Measurements from ENCODE around the gene POLD3. TPM values are rescaled to one million over a fixed set of nuclear protein-coding genes. Genes with fewer than 3 reads are reported as not detected.
"Not testable (repeated sequence)": the region's sequence is repeated elsewhere in the genome, so short reads cannot be mapped to it uniquely, and the experiment has no call there.

The POLD3 gene
- total RNA-seq, 5 donors from 2014 or later (not counting 1 experiment from before 2014, with no cell fraction given): 10.8 to 16.2 (median 14.3) TPM

DNA sequence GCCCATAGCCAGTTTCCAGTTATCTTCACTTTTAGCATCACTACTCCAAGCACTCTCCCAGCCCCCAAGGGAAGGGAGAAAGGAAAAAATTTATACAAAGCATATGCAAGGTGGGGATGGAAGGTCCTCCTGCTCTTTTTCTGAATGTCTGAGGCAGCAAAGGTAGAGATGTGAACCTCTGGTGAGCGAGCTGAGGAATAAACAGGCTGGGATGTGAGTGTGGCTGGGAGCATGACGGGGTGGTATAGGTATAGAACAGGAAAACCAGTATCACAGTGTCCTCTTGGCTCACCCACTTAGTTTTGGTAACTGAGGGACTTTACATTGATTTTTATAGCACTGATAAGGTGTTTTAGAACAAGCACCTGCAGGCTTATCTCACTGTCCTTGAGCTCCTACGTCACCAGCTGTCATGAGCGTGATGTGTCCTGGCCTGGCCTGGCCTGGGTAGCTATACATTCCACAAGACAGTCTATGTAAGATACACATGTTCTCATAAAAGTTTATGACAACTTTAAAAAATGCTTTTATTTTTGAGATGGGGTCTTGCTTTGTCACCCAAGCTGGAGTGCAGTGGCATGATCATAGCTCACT lies 10.3 kb upstream of the POLD3 start:
- no peak overlapping the region for H3K27ac ChIP-seq (ENCODE audit: low read length)

DNA sequence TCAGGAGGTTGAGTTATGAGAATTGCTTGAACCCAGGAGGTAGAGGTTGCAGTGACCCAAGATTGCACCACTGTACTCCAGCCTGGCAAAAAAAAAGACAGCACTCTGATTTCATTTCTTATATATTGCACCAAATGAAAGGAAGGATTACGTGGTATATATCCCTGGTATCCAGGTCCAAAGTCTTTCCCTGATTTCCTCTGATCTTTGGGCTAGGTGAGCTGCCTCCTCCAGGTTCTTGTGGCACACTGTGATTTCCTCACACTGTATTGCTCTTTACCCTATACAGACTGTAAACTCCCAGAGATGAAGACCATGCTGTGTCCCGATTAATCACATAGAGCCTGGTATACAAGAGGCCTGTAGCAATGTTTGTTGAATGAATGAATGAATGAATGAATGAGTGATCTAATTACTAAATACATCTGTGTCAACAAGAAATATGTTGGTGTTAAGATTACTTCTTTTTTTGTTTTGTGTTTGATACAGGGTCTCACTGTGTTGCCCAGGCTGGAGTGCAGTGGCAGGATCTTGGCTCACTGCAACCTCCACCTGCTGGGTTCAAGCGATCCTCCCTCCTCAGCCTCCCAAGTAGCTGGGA lies 9.3 kb upstream of the POLD3 start:
- Histone ChIP-seq H3K36me3 (ENCODE audit: control insufficient read depth in 2 of 2, extremely low read depth in 1 of 2, insufficient read depth in 1 of 2, low read length in 1 of 2) (no peaks in the 10 kb centered on the region), H3K4me3 (ENCODE audit: control insufficient read depth in 1 of 2, extremely low read depth in 1 of 2, low read length in 1 of 2) (no peak overlapping the region), H3K27ac (ENCODE audit: low read length) (no peak overlapping the region), H3K27me3 (replicated peaks in 1 of 2; ENCODE audit: control insufficient read depth in 2 of 2, extremely low read depth in 1 of 2, insufficient read depth in 2 of 2, low read length in 1 of 2) (no peaks in the 10 kb centered on the region), H3K4me1 (ENCODE audit: control insufficient read depth in 1 of 2, extremely low read depth in 1 of 2, insufficient read depth in 2 of 2, low read length in 2 of 2) (no peaks in the 10 kb centered on the region), H3K9me3 (no peaks in the 10 kb centered on the region)
- H3K9me3 Mint-ChIP-seq: no peaks in the 10 kb centered on the region
- no peak for DNase-seq
- no peaks in the 10 kb centered on the region for H3K36me3 Mint-ChIP-seq
- WGBS (ENCODE audit: insufficient coverage): no CpG with 5 or more reads among the region's 3 CpGs
- no peak for ATAC-seq (replicated peaks in 1 of 4)
- POLR2A ChIA-PET: no interaction called here
- CTCF ChIA-PET: no interaction called here
- H3K4me1 Mint-ChIP-seq: no peaks in the 10 kb centered on the region
- no peaks in the 10 kb centered on the region for H3K27me3 Mint-ChIP-seq
- no peak overlapping the region for H3K4me3 Mint-ChIP-seq
- no peak overlapping the region for H3K27ac Mint-ChIP-seq

More for the DNA sequence above, 10.3 kb upstream of the POLD3 start:
- Mint-ChIP-seq H3K4me1 (no peaks in the 10 kb centered on the region), H3K27ac (no peak overlapping the region), H3K36me3 (no peaks in the 10 kb centered on the region), H3K9me3 (no peaks in the 10 kb centered on the region), H3K4me3 (no peak overlapping the region), H3K27me3 (no peaks in the 10 kb centered on the region)
- POLR2A ChIA-PET: interaction anchor here in 1 of 2 donors (0.9 kb wide), 1 partner anchor 10 kb away, joined by 3 read pairs; no protein-coding TSS in a partner anchor
- Histone ChIP-seq H3K27me3 (replicated peaks in 1 of 2; ENCODE audit: control insufficient read depth in 2 of 2, extremely low read depth in 1 of 2, insufficient read depth in 2 of 2, low read length in 1 of 2) (no peaks in the 10 kb centered on the region), H3K36me3 (ENCODE audit: control insufficient read depth in 2 of 2, extremely low read depth in 1 of 2, insufficient read depth in 1 of 2, low read length in 1 of 2) (no peaks in the 10 kb centered on the region), H3K4me1 (ENCODE audit: control insufficient read depth in 1 of 2, extremely low read depth in 1 of 2, insufficient read depth in 2 of 2, low read length in 2 of 2) (no peaks in the 10 kb centered on the region), H3K9me3 (no peaks in the 10 kb centered on the region), H3K4me3 (ENCODE audit: control insufficient read depth in 1 of 2, extremely low read depth in 1 of 2, low read length in 1 of 2) (no peak overlapping the region)
- 72% methylated on average over 2 of the region's 4 CpGs for WGBS (ENCODE audit: insufficient coverage)
- CTCF ChIA-PET: no interaction called here
- ATAC-seq (replicated peaks in 1 of 4): no peak
- no peak for DNase-seq

GRCh38 chr11:74590492-74590891 lies 1.9 kb upstream of the POLD3 start:
- POLR2A ChIA-PET; H3K27ac ChIP-seq (ENCODE audit: low read length); H3K4me3 ChIP-seq (ENCODE audit: control insufficient read depth in 1 of 2, extremely low read depth in 1 of 2, low read length in 1 of 2); DNase-seq; H3K27me3 Mint-ChIP-seq; H3K4me3 Mint-ChIP-seq; H3K9me3 Mint-ChIP-seq; H3K36me3 ChIP-seq (ENCODE audit: control insufficient read depth in 2 of 2, extremely low read depth in 1 of 2, insufficient read depth in 1 of 2, low read length in 1 of 2); H3K27ac Mint-ChIP-seq; H3K27me3 ChIP-seq (replicated peaks in 1 of 2; ENCODE audit: control insufficient read depth in 2 of 2, extremely low read depth in 1 of 2, insufficient read depth in 2 of 2, low read length in 1 of 2); H3K9me3 ChIP-seq; ATAC-seq (replicated peaks in 1 of 4): not testable (repeated sequence)
- H3K4me1 ChIP-seq (ENCODE audit: control insufficient read depth in 1 of 2, extremely low read depth in 1 of 2, insufficient read depth in 2 of 2, low read length in 2 of 2): peaks cover 8 to 11% of the 10 kb centered on the region in 2 experiments
- no CpG with 5 or more reads among the region's 7 CpGs for WGBS (ENCODE audit: insufficient coverage)
- peaks cover 10% of the 10 kb centered on the region for H3K36me3 Mint-ChIP-seq
- CTCF ChIA-PET: interaction anchor here in 1 of 2 donors (0.7 kb wide), 1 partner anchor 1413 kb away, joined by 3 read pairs; no protein-coding TSS in a partner anchor
- peaks cover 28 to 29% (median 28%) of the 10 kb centered on the region in 3 donors for H3K4me1 Mint-ChIP-seq

DNA sequence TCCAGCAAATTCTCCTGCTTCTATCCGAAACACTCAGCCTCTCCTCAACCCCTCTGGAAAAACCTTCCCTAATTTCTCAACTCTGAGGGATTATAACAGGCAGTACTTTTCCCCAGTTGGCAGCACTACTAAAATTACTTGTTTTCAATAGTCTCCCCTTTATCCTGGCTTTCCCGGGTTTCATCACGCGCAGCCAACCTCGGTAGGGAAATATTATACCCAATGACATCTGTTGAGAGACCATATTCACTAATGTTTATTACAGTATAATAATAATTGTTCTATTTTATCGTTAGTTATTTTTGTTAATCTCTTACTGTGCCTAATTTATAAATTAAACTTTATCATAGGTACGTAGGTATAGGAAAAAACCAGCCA lies 330 bp upstream of the POLD3 start:
- POLR2A ChIA-PET: no interaction called here
- H3K4me1 Mint-ChIP-seq: peaks cover 28 to 29% (median 28%) of the 10 kb centered on the region in 3 donors

DNA sequence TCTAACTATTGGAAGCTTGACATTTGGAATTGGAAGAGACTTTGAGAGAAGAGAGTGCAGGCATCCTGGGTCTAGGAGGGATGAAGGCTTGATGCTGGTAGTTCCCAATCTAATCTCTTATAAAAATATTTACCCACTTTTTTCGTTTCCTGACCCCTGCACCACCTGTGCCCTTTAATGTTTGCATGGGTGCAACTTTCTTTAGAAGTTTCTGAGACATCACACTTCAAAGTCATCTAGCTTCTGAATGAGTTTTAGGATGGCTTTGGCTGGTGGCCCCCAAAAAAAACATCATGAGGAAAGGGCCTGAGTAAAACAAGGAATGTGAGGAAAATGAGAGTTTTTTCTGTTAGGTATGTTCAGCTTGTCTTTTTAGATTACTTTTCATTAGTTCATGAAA lies 1.1 kb downstream of the POLD3 start:
- Mint-ChIP-seq H3K27me3 (no peaks in the 10 kb centered on the region), H3K4me3 (peak overlapping the region; percentile 92 to 100 (median 94)), H3K9me3 (no peaks in the 10 kb centered on the region), H3K4me1 (peaks cover 28 to 29% (median 28%) of the 10 kb centered on the region in 3 donors), H3K27ac (peak overlapping the region; percentile 90 to 98), H3K36me3 (peaks cover 18% of the 10 kb centered on the region)
- Histone ChIP-seq H3K27ac (ENCODE audit: low read length) (peak overlapping the region; percentile 86), H3K4me1 (ENCODE audit: control insufficient read depth in 1 of 2, extremely low read depth in 1 of 2, insufficient read depth in 2 of 2, low read length in 2 of 2) (peaks cover 8 to 11% of the 10 kb centered on the region in 2 experiments), H3K9me3 (no peaks in the 10 kb centered on the region), H3K27me3 (replicated peaks in 1 of 2; ENCODE audit: control insufficient read depth in 2 of 2, extremely low read depth in 1 of 2, insufficient read depth in 2 of 2, low read length in 1 of 2) (peaks cover 0 to 2% of the 10 kb centered on the region in 2 experiments), H3K4me3 (ENCODE audit: control insufficient read depth in 1 of 2, extremely low read depth in 1 of 2, low read length in 1 of 2) (peak overlapping the region; percentile 78 to 100), H3K36me3 (ENCODE audit: control insufficient read depth in 2 of 2, extremely low read depth in 1 of 2, insufficient read depth in 1 of 2, low read length in 1 of 2) (peaks cover 0 to 2% of the 10 kb centered on the region in 2 donors)
- POLR2A ChIA-PET: interaction anchor here (0.6 kb wide), 2 partner anchors 13 to 1681 kb away, joined by 3 to 9 read pairs; no protein-coding TSS in a partner anchor
- DNase-seq (no peak), ATAC-seq (replicated peaks in 1 of 4) (no peak)
- CTCF ChIA-PET: no interaction called here
- WGBS (ENCODE audit: insufficient coverage): no CpG with 5 or more reads among the region's 1 CpG

More for the DNA sequence above, 330 bp upstream of the POLD3 start:
- Histone ChIP-seq H3K27ac (ENCODE audit: low read length) (peak overlapping the region; percentile 86), H3K36me3 (ENCODE audit: control insufficient read depth in 2 of 2, extremely low read depth in 1 of 2, insufficient read depth in 1 of 2, low read length in 1 of 2) (peaks cover 0 to 2% of the 10 kb centered on the region in 2 donors), H3K4me3 (ENCODE audit: control insufficient read depth in 1 of 2, extremely low read depth in 1 of 2, low read length in 1 of 2) (peak overlapping the region; percentile 78 to 100), H3K27me3 (replicated peaks in 1 of 2; ENCODE audit: control insufficient read depth in 2 of 2, extremely low read depth in 1 of 2, insufficient read depth in 2 of 2, low read length in 1 of 2) (peaks cover 0 to 2% of the 10 kb centered on the region in 2 experiments), H3K4me1 (ENCODE audit: control insufficient read depth in 1 of 2, extremely low read depth in 1 of 2, insufficient read depth in 2 of 2, low read length in 2 of 2) (peaks cover 8 to 11% of the 10 kb centered on the region in 2 experiments), H3K9me3 (no peaks in the 10 kb centered on the region)
- CTCF ChIA-PET: interaction anchor here in 1 of 2 donors (0.6 to 1.2 kb wide), 2 partner anchors 99 to 207 kb away, joined by 3 to 5 read pairs; partner anchors contain the start of gene LIPT2
- DNase-seq (peak in 1 of 35 experiments; percentile 11), ATAC-seq (replicated peaks in 1 of 4) (no peak)
- peak overlapping the region; percentile 92 to 100 (median 94) for H3K4me3 Mint-ChIP-seq
- peak overlapping the region; percentile 90 to 98 for H3K27ac Mint-ChIP-seq
- H3K27me3 Mint-ChIP-seq: no peaks in the 10 kb centered on the region
- H3K36me3 Mint-ChIP-seq: peaks cover 17% of the 10 kb centered on the region
- no peaks in the 10 kb centered on the region for H3K9me3 Mint-ChIP-seq
- WGBS (ENCODE audit: insufficient coverage): 100% methylated on average over 1 of the region's 7 CpGs

DNA sequence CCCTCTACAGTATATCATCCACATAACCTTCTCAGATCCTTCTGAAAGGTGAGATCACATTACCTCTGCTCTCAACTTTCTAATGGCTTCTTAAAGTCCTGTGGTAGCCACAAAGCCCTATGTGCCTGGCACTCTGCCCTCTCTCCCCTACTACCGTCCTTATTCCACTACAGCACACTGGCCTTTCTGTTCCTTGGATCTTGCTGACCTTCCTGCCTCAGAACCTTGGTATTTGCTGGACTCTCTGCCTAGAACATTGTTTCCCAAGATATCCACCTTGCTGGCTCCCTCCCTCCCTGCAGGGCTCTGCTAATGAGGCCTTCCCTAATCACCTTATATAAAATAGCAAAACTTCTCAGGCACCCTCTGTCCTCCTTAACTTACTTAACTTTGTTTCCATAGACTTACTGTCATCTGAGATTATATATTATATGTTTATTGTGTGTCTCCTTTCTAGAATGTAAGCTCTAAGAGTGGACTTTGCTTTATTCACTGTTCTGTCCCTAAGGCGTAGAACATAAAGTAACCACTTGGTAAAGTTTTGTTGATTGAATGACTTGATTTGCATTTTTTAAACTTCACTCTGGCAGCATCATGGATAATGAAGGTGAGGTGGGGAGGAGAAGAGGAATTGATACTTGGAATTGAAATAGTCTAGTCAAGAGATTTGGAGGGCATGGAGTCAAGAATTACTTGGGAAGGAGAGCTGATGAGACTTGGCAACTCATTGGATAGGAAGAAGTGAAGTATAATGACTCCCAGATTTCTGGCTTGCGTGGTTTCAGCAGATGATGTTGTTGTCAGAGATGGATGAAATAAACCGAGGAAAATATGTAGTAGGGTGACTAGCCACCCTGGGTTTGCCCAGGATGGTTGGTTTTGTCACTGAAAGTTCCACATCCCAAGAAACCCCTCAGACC lies 10.5 kb downstream of the POLD3 start:
- H3K27ac Mint-ChIP-seq: no peak overlapping the region
- Histone ChIP-seq H3K36me3 (ENCODE audit: control insufficient read depth in 2 of 2, extremely low read depth in 1 of 2, insufficient read depth in 1 of 2, low read length in 1 of 2) (peaks cover 2 to 31% of the 10 kb centered on the region in 2 donors), H3K4me3 (ENCODE audit: control insufficient read depth in 1 of 2, extremely low read depth in 1 of 2, low read length in 1 of 2) (no peak overlapping the region), H3K4me1 (ENCODE audit: control insufficient read depth in 1 of 2, extremely low read depth in 1 of 2, insufficient read depth in 2 of 2, low read length in 2 of 2) (no peaks in the 10 kb centered on the region), H3K27ac (ENCODE audit: low read length) (no peak overlapping the region), H3K9me3 (no peaks in the 10 kb centered on the region), H3K27me3 (replicated peaks in 1 of 2; ENCODE audit: control insufficient read depth in 2 of 2, extremely low read depth in 1 of 2, insufficient read depth in 2 of 2, low read length in 1 of 2) (no peaks in the 10 kb centered on the region)
- peaks cover 19% of the 10 kb centered on the region for H3K36me3 Mint-ChIP-seq
- no peak overlapping the region for H3K4me3 Mint-ChIP-seq
- DNase-seq: no peak
- CTCF ChIA-PET: no interaction called here
- 100% methylated on average over 1 of the region's 4 CpGs for WGBS (ENCODE audit: insufficient coverage)
- H3K4me1 Mint-ChIP-seq: no peaks in the 10 kb centered on the region
- POLR2A ChIA-PET: no interaction called here
- no peak for ATAC-seq (replicated peaks in 1 of 4)
- no peaks in the 10 kb centered on the region for H3K27me3 Mint-ChIP-seq
- H3K9me3 Mint-ChIP-seq: no peaks in the 10 kb centered on the region

All from T-cell (primary cell).